ENCODE results near the gene ARHGAP30. TPM values are rescaled to one million over a fixed set of nuclear protein-coding genes. Genes with fewer than 3 reads are reported as not detected.

ARHGAP30 gene
- total RNA-seq, 1 experiment from 2014 or later, result 0.39 TPM

DNA sequence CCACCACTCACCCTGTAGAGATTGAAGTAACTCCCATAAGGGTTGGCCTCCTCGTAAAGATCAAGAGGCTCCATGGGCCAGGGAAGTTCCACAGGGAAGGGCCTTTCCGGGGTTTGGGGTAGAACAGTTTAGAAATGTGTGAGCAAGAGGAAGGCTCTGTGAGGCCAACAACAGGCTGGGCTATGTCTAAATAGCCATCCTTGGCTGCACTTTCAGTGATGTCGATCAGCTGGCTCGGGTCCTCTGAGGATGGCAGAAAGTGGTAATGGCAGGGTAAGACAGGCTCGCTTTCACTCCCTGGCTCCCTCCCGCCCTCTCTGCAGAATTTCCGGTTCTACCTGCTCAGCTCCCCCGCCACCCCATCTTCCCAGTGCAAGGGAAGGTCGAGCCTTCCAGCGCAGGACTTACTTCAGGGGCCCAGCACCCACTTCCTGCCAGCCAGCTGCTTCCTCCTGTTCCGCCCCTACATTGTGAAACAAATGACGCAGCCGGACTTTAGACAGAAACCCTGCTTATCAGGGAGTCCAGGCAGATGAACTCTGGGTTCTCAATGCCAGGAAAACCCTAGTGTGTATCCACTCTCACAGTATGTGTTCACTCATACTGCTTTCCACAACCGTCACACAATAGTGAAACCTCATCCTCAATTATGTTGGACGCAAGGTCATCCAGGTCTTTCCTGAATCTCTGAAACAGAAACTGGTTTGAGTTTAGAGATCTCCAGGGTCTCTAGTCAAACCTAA is 56.0 kb downstream of the ARHGAP30 start:
- no peaks in the 10 kb centered on the region for H3K27me3 ChIP-seq (ENCODE audit: insufficient read depth, low read length)
- no peak overlapping the region for H3K4me2 ChIP-seq (ENCODE audit: low read length)
- DNase-seq (ENCODE audit: low read depth, low spot score), result no peak
- H3K4me3 ChIP-seq (replicated peaks in 1 of 2; ENCODE audit: low read depth in 1 of 2, low read length in 2 of 2), result no peak overlapping the region
- ChIA-PET POLR2A (interaction anchor here (2.3 kb wide), 1 partner anchor 8 kb away, joined by 15 read pairs; the partner anchor contains the start of gene F11R), CTCF (no interaction called here), RAD21 (ENCODE audit: low non-redundant PET in 1 of 2, low total read pairs in 2 of 2, uncharacterized antibody in 2 of 2, unreplicated experiment in 2 of 2) (no interaction called here)
- no peak overlapping the region for H3K27ac ChIP-seq (ENCODE audit: low read depth, low read length)
- H3K36me3 ChIP-seq (ENCODE audit: control insufficient read depth in 1 of 2, insufficient read depth in 2 of 2, low read length in 2 of 2), result peaks cover 0 to 2% of the 10 kb centered on the region in 2 experiments; a peak in 2 of 4 replicates
- TF ChIP-seq ZBTB33 (IDR thresholded peaks at IDR 0.05; ENCODE audit: extremely low read depth, insufficient replicate concordance, low read length), result no peak
- no peak for TF ChIP-seq ATF3 (IDR thresholded peaks at IDR 0.05)
- TF ChIP-seq, protein P1, sequence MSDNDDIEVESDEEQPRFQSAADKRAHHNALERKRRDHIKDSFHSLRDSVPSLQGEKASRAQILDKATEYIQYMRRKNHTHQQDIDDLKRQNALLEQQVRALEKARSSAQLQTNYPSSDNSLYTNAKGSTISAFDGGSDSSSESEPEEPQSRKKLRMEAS (IDR thresholded peaks at IDR 0.05), result no peak
- no peak for TF ChIP-seq TCF7L2 (IDR thresholded peaks at IDR 0.05; ENCODE audit: borderline replicate concordance, extremely low read depth, insufficient read depth, insufficient read length)
- TF ChIP-seq SIN3A (IDR thresholded peaks at IDR 0.05; ENCODE audit: low read depth), result no peak
- no peak for TF ChIP-seq ZNF274 (IDR thresholded peaks at IDR 0.05; ENCODE audit: low read depth, low read length)
- no peak for TF ChIP-seq POLR2A (IDR thresholded peaks at IDR 0.05; ENCODE audit: borderline replicate concordance, extremely low read depth, insufficient read depth, insufficient read length)
- no peak for TF ChIP-seq JUND (IDR thresholded peaks at IDR 0.05)
- TF ChIP-seq RAD21 (IDR thresholded peaks at IDR 0.05; ENCODE audit: low read depth), result no peak
- TF ChIP-seq ZFX (IDR thresholded peaks at IDR 0.05), result no peak
- TF ChIP-seq EZH2 (IDR thresholded peaks at IDR 0.05), result no peak
- intact Hi-C loops (cut with micrococcal nuclease), result no loop called here
- no peak overlapping the region for H2AFZ ChIP-seq (ENCODE audit: low read depth, low read length, poor library complexity, severe bottlenecking)
- no peak for ATAC-seq
- peaks cover 6% of the 10 kb centered on the region for H4K20me1 ChIP-seq (ENCODE audit: insufficient read depth)
- peaks cover 0 to 17% of the 10 kb centered on the region in 2 experiments; a peak in 2 of 4 replicates for H3K4me1 ChIP-seq (ENCODE audit: control insufficient read depth in 1 of 2, insufficient read depth in 2 of 2, low read length in 2 of 2)
- H3K9me3 ChIP-seq (ENCODE audit: control insufficient read depth in 1 of 2, insufficient read depth in 1 of 2, low read depth in 1 of 2, low read length in 2 of 2), result no peaks in the 10 kb centered on the region
- H3K9ac ChIP-seq (ENCODE audit: low read length), result no peak overlapping the region
- H3K79me2 ChIP-seq (ENCODE audit: insufficient read depth, low read length), result peaks cover 87% of the 10 kb centered on the region
- no peaks in the 10 kb centered on the region for H3K9me2 ChIP-seq (ENCODE audit: insufficient read depth)
- no TSS peak for BruUV-seq (replicated peaks)
